RWPE2 (cell line): ENCODE measurements around the gene VPS13C.

Experiments used
- ATAC-seq: fragments of 200-7000 bp; cut with Tn5 transposase; 3 replicates; pipeline ENCODE4 v1.9.1; 2021; ENCODE audit warnings: low read depth
- DNase-seq: peaks from one replicate; pipeline ENCODE4 v3.0.0-alpha.2; 2020; ENCODE audit warnings: low spot score
- H3K27ac ChIP-seq: fragments of 450-650 bp; 2 replicates; pipeline ENCODE4 v1.5.1; 2017; ENCODE audit warnings: mild to moderate bottlenecking; ENCODE audit not compliant: poor library complexity, severe bottlenecking
- H3K27me3 ChIP-seq: fragments of 250-450 bp; sonication (Bioruptor Pico); 2 replicates; pipeline ENCODE4 v1.5.1; 2021; ENCODE audit warnings: mild to moderate bottlenecking, moderate library complexity; ENCODE audit not compliant: insufficient read depth, poor library complexity, severe bottlenecking
- H3K36me3 ChIP-seq: fragments of 250-450 bp; sonication (Bioruptor Pico); 2 replicates; pipeline ENCODE4 v1.5.1; 2020; ENCODE audit warnings: low read depth, mild to moderate bottlenecking, moderate library complexity
- H3K4me1 ChIP-seq: fragments of 250-450 bp; sonication (Bioruptor Pico); 2 replicates; pipeline ENCODE4 v1.5.1; 2021; ENCODE audit warnings: mild to moderate bottlenecking, moderate library complexity; ENCODE audit not compliant: insufficient read depth, poor library complexity, severe bottlenecking
- H3K4me3 ChIP-seq: fragments of 250-450 bp; sonication (Bioruptor Pico); 2 replicates; pipeline ENCODE4 v1.5.1; 2021; ENCODE audit warnings: mild to moderate bottlenecking, moderate library complexity; ENCODE audit not compliant: severe bottlenecking
- H3K9me3 ChIP-seq: fragments of 250-450 bp; sonication (Bioruptor Pico); 2 replicates; pipeline ENCODE4 v1.5.1; 2021; ENCODE audit warnings: mild to moderate bottlenecking, moderate library complexity; ENCODE audit not compliant: severe bottlenecking
- CTCF ChIP-seq: fragments of 450-650 bp; IDR thresholded peaks from one replicate; pipeline ENCODE4 v1.5.1; 2017; ENCODE audit warnings: mild to moderate bottlenecking, moderate library complexity; ENCODE audit not compliant: poor library complexity, severe bottlenecking

The VPS13C gene

DNA sequence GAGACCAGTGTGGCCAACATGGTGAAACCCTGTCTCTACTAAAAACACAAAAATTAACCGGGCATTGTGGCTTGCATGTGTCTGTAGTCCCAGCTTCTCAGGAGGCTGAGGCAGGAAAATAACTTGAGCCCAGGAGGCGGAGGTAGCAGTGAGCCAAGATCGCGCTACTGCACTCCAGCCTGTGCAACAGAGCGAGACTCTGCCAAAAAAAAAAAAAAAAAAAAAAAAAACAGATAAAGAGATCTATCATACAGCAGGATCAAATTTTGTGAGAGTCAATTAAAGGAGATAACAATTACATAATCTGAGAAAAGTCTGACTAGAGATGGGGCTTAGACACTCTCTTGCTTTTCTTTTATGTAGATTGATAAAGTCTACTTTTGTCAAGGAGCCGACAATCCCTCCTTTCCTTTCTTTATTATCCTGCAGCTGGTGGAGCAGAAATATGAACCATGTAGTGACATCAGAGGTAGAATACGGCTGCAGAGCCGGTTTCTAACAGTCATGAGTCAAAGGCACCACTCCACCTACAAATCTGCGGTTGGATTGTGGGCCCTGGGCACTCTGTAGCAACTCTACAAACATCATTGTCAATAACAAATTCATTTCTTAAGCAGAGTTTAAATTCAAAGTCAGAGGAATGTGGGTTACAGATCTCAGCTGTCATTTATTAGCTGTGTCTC is 15.5 kb upstream of the VPS13C start:
- no peaks in the 10 kb centered on the region for H3K27me3 ChIP-seq
- DNase-seq (peak; percentile 83), ATAC-seq (peak; percentile 100)
- H3K27ac ChIP-seq = peak overlapping the region; percentile 18
- peaks cover 9% of the 10 kb centered on the region for H3K4me1 ChIP-seq
- H3K4me3 ChIP-seq = no peak overlapping the region
- no peaks in the 10 kb centered on the region for H3K9me3 ChIP-seq
- H3K36me3 ChIP-seq = no peaks in the 10 kb centered on the region
- no peak for TF ChIP-seq CTCF

GRCh38 chr15:62071711-62072308 is 11.6 kb upstream of the VPS13C start:
- peaks cover 14% of the 10 kb centered on the region for H3K4me1 ChIP-seq

GRCh38 chr15:62069551-62069950 is 9.3 kb upstream of the VPS13C start:
- no peak for ATAC-seq
- Histone ChIP-seq H3K27ac (no peak overlapping the region), H3K9me3 (no peaks in the 10 kb centered on the region), H3K36me3 (no peaks in the 10 kb centered on the region), H3K4me3 (no peak overlapping the region), H3K4me1 (peaks cover 8% of the 10 kb centered on the region), H3K27me3 (peaks cover 8% of the 10 kb centered on the region)
- no peak for DNase-seq
- no peak for TF ChIP-seq CTCF

More at GRCh38 chr15:62071711-62072308, 11.6 kb upstream of the VPS13C start:
- H3K9me3 ChIP-seq = no peaks in the 10 kb centered on the region
- H3K27ac ChIP-seq = no peak overlapping the region
- no peaks in the 10 kb centered on the region for H3K36me3 ChIP-seq
- ATAC-seq (no peak), DNase-seq (no peak)
- H3K27me3 ChIP-seq = peaks cover 8% of the 10 kb centered on the region
- peak; percentile 98 for TF ChIP-seq CTCF
- H3K4me3 ChIP-seq = no peak overlapping the region

DNA sequence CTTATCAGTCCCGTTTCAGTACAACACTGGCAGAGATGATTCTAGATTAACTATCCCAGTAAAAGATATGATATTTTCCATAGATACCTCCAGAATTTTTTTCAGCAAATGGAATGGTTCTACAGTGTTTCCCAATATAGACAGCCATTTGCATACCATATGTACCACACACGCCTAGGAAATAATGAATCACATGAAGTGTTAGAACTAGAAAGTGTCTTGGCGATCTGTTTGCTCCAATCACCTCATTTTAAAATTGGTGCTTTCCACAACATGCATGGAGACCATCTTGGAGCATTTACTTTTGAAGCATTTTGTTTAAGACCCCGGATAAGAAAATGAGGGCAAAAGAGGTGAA is 8.5 kb upstream of the VPS13C start:
- DNase-seq = no peak
- peak overlapping the region; percentile 37 for H3K4me3 ChIP-seq
- H3K4me1 ChIP-seq = peaks cover 15% of the 10 kb centered on the region
- no peak for TF ChIP-seq CTCF
- ATAC-seq = no peak
- no peak overlapping the region for H3K27ac ChIP-seq
- H3K27me3 ChIP-seq = peaks cover 8% of the 10 kb centered on the region
- H3K9me3 ChIP-seq = no peaks in the 10 kb centered on the region
- no peaks in the 10 kb centered on the region for H3K36me3 ChIP-seq
